HG03558 (cell line): ENCODE results near the gene HEPH.
"Not testable (repeated sequence)": the region's sequence is repeated elsewhere in the genome, so short reads cannot be mapped to it uniquely, and the experiment has no call there.

ENCODE experiments used
- ATAC-seq: cut with Tn5 transposase; IDR thresholded peaks from one replicate; pipeline ENCODE4 v1.9.1; 2021; ENCODE audit warnings: moderate number of reproducible peaks; ENCODE audit not compliant: unreplicated experiment; ENCODE audit errors: extremely low read depth

HEPH gene

DNA sequence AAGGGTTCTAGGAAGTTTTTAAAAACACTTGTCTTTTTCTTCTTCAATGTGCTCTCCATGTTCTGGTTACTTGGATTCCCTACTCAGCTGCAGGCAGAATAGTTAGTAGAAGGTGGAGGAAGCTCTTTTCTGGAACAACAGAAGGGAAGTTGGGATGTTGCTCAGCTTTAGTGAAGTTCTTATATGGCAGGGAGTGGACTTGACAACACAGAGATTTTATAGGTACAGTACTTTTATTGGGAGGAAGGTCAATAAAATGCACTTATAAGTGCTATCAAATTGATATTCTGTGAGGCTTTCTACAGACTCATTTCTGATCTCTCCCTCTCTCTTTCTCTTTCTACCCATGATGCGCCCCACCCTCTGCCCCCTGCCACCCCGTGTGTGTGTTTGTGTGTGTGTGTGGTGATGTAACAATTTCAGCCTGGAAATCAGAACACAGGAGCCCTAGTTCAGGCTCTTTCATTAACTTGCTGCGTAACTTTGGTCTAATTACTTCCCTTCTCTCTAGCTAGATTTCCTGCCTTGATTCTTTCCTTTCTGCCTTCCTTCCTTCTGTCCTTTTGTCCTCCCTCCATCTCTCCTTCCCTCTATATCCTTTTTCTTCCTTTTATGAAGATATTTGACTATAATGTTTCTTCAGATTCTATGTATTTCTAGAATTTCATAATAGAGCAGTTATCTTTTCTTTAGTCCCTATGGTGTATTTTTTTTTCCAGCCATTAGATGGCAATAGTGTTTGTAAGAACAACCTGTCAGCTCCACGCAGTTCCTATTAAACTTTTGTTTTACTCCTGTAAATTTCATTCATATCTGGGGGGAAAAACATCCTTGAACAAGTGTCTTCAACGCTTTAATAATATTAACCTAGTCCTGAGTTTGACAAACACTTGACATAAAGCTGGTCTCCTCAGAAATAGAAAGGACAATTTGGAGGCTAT lies 37.1 kb downstream of the HEPH start:
- no peak for ATAC-seq

DNA sequence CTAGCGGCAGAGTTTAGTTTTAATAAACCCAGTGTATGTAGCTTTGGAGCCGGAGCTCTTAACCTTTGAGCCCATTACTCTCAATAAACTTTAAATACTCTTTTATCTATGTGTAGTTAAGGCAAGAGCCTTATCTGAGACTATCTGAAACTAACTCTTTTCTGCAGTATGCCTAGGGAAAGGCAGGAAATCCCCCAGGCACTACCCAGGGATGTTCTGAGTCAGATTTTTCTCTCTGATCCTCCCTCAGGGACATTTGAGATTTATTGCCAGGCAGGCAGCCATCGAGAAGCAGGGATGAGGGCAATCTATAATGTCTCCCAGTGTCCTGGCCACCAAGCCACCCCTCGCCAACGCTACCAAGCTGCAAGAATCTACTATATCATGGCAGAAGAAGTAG lies 39.1 kb downstream of the HEPH start:
- no peak for ATAC-seq

DNA sequence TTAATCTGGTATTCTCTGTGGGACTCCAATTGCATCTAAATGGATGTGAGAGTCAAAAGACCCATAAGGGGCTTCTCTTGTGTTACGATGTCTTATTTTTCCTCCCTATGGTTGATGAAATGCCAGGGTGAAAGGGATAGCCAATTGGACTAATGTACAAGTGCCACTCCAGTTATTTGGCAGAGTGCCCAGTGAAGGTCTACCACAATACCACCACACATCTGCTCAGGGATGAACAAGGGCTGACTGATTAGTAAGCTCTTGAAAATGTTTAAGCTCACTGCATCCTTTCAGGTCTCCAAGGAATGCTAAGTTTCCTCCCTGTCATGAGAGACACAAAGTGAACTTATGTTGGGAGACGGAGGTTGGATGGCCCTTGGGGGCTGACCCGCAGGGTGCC lies 57.8 kb downstream of the HEPH start:
- ATAC-seq: no peak

DNA sequence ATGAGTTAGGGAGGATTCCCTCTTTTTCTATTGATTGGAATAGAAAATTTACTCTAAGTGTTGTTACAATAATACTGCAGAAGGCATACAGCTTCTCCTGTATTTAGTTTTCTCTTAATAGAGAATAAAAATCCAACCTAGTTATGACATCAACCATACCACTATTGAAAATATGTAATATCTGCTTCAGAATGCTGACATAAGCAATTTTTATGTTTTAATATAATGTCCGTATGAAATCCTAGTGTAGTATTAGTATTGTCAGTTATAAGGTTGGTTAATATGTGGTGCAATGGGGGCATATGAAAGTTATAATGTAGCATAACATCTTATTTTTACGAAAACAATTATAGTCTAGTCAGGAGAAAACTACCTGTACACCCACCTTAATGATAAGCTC lies 68.2 kb downstream of the HEPH start:
- no peak for ATAC-seq

DNA sequence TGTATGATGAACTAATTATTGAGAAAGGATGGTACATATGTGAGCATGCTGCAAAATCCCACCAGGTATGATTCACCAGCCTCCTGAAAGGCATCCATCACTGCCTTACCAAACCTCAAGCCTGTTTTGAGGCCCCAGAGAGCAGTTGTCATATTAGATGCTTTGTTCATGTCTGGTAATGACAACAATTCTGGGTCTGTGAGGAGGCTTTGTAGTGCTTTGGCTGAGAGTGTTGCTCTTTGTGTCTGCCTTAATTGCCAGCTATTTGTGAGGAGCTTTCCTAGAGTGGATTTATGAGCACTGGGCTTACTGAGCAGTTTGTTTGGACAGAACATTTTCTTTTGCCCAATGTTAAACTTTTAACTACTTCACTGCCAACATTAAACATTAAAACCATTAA lies 69.2 kb downstream of the HEPH start:
- ATAC-seq: no peak

DNA sequence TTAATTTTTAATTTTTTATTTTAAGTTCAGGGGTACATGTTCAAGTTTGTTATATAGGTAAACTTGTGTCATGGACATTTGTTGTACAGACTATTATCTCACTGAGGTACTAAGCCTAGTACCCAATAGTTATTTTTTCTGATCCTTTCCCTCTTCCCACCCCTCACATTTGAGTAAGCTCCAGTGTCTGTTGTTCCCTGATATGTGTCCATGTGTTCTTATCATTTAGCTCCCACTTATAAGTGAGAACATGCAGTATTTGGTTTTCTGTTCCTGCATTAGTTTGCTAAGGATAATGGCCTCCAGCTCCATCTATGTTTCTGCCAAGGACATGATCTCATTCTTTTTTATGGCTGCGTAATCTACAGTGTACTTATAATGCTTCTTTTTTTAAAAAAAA lies 69.9 kb downstream of the HEPH start:
- ATAC-seq: not testable (repeated sequence)

DNA sequence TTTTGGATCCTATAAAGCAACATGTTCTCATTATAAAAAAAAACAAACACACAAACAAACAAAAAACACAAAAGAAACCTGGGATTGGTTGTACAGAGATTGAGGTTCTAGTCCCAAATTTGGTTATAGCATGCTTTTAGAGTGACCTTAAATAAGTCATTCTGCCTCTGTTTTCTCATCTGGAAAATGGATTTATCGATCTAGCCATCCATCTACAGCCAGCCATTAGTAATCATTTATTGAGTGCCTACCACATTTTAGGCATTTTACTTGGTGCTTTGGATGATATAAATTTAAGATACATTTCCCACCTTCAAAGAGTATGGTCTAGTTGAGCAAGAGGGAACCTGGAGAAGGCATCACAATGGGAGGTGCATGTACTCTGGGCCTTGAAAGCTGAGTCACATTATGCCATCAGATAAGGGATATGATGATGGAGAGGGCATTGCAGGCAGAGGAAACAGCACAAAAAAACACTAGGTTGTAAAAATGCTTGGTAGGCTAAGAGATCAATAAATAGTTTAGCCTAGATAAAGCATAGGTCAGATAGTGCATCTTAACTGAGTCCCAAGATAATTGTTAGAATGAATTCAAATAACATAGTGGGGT lies 91.4 kb downstream of the HEPH start:
- ATAC-seq: no peak

DNA sequence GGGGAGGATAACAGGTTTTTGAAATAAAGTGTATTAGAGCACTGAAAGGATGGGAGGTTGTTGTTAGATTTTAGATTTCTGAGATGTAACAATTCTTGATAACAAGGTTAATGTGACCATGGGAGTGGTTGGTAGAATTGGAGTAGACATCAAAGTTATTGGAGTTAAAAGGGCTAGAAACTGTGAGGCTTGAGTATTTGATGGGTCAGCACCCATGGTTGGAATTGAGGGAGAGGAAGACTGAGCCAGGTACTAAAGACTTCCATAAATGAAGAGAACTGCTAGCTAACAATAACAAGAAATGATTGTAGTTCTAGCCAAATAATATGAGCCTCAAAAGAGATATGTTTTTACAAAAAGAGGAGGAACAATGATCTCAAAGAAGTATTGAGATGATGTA lies 98.8 kb downstream of the HEPH start:
- ATAC-seq: no peak
